Measurements from ENCODE around the gene GALNT2.

DNA sequence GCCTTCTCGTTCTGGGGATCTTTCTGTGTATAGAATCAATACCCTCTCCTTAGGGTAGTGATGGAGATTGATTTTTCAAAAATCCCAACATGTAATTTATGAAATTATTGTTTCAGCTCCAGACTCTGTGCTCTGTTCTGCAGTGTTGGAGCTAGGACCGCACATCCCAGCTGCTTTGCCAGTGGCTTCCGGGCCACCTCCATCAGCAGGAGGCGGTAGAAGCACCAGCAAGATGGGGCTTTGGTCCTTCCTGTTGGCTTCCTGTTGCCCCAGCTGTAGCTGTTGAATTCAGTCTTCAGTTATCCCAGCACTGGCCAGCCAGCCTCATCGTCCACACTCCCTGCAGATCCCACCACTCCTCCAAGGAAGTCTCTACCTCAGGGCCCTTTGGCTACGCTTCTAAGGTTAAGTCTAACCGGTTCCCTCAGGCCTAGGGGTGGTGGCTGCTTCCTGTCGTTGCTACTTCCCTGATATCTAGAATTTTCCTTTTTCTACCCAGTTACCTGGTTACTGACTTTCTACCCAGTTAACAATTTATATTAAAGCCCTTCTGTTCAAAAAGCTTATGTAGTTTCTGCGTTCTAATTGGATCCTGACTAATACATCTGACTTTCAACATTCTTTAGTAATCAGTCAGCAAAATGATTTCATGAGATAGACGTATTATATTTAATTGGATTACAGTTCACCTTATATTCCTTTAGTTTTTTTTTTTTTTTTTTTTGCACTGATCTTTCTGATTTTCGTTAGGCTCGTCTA, 24.6 kb downstream of the GALNT2 start:
- TF ChIP-seq, protein P1, sequence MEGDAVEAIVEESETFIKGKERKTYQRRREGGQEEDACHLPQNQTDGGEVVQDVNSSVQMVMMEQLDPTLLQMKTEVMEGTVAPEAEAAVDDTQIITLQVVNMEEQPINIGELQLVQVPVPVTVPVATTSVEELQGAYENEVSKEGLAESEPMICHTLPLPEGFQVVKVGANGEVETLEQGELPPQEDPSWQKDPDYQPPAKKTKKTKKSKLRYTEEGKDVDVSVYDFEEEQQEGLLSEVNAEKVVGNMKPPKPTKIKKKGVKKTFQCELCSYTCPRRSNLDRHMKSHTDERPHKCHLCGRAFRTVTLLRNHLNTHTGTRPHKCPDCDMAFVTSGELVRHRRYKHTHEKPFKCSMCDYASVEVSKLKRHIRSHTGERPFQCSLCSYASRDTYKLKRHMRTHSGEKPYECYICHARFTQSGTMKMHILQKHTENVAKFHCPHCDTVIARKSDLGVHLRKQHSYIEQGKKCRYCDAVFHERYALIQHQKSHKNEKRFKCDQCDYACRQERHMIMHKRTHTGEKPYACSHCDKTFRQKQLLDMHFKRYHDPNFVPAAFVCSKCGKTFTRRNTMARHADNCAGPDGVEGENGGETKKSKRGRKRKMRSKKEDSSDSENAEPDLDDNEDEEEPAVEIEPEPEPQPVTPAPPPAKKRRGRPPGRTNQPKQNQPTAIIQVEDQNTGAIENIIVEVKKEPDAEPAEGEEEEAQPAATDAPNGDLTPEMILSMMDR (IDR thresholded peaks at IDR 0.05): peak; percentile 34; the same call in 1 of the 2 replicates
- TF ChIP-seq TAF1 (IDR thresholded peaks at IDR 0.05; ENCODE audit: borderline replicate concordance, low read depth, low read length) (no peak), ZBTB33 (IDR thresholded peaks at IDR 0.05; ENCODE audit: borderline replicate concordance, low read depth) (no peak), RXRA (IDR thresholded peaks at IDR 0.05; ENCODE audit: borderline replicate concordance, low read depth) (no peak), RAD21 (IDR thresholded peaks at IDR 0.05; ENCODE audit: low read length) (no peak), EP300 (IDR thresholded peaks at IDR 0.05; ENCODE audit: borderline replicate concordance in 1 of 2, low read depth in 1 of 2, low read length in 1 of 2) (0 out of 4 replicates have a peak, but pooled peaks of 1 of the 2 experiments have one; percentile 20), POLR2AphosphoS5 (IDR thresholded peaks at IDR 0.05; ENCODE audit: low read depth, low read length) (no peak), MXI1 (IDR thresholded peaks at IDR 0.05; ENCODE audit: low read depth, low read length) (no peak), CHD2 (IDR thresholded peaks at IDR 0.05; ENCODE audit: low read length, partially characterized antibody) (no peak), MAX (IDR thresholded peaks at IDR 0.05; ENCODE audit: low read depth) (no peak), SMC3 (IDR thresholded peaks at IDR 0.05; ENCODE audit: low read depth, low read length) (no peak)
- TF ChIP-seq, protein P2, sequence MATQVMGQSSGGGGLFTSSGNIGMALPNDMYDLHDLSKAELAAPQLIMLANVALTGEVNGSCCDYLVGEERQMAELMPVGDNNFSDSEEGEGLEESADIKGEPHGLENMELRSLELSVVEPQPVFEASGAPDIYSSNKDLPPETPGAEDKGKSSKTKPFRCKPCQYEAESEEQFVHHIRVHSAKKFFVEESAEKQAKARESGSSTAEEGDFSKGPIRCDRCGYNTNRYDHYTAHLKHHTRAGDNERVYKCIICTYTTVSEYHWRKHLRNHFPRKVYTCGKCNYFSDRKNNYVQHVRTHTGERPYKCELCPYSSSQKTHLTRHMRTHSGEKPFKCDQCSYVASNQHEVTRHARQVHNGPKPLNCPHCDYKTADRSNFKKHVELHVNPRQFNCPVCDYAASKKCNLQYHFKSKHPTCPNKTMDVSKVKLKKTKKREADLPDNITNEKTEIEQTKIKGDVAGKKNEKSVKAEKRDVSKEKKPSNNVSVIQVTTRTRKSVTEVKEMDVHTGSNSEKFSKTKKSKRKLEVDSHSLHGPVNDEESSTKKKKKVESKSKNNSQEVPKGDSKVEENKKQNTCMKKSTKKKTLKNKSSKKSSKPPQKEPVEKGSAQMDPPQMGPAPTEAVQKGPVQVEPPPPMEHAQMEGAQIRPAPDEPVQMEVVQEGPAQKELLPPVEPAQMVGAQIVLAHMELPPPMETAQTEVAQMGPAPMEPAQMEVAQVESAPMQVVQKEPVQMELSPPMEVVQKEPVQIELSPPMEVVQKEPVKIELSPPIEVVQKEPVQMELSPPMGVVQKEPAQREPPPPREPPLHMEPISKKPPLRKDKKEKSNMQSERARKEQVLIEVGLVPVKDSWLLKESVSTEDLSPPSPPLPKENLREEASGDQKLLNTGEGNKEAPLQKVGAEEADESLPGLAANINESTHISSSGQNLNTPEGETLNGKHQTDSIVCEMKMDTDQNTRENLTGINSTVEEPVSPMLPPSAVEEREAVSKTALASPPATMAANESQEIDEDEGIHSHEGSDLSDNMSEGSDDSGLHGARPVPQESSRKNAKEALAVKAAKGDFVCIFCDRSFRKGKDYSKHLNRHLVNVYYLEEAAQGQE (IDR thresholded peaks at IDR 0.05; ENCODE audit: low read depth, low read length): no peak
- TF ChIP-seq, protein P3, sequence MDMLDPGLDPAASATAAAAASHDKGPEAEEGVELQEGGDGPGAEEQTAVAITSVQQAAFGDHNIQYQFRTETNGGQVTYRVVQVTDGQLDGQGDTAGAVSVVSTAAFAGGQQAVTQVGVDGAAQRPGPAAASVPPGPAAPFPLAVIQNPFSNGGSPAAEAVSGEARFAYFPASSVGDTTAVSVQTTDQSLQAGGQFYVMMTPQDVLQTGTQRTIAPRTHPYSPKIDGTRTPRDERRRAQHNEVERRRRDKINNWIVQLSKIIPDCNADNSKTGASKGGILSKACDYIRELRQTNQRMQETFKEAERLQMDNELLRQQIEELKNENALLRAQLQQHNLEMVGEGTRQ (IDR thresholded peaks at IDR 0.05; ENCODE audit: borderline replicate concordance, low read depth, low read length): no peak
